Fibroblast of lung (primary cell): ENCODE measurements around the gene CNTFR.

Experiments used
- CTCF ChIP-seq, 2 donors: IDR thresholded peaks in 1 of 2; conservative IDR thresholded peaks in 1 of 2; 1 replicate in 1 of 2; 2 replicates in 1 of 2; pipeline ENCODE4 v1.5.1; 2011 to 2012; ENCODE audit warnings: low read length in 2 of 2, control low read depth in 1 of 2, inconsistent platforms in 1 of 2, low read depth in 1 of 2, mild to moderate bottlenecking in 1 of 2
- EZH2 ChIP-seq: IDR thresholded peaks from 2 replicates; pipeline ENCODE4 v1.5.1; 2012; ENCODE audit warnings: low read length, control low read depth, mild to moderate bottlenecking; ENCODE audit errors: missing control alignments

DNA sequence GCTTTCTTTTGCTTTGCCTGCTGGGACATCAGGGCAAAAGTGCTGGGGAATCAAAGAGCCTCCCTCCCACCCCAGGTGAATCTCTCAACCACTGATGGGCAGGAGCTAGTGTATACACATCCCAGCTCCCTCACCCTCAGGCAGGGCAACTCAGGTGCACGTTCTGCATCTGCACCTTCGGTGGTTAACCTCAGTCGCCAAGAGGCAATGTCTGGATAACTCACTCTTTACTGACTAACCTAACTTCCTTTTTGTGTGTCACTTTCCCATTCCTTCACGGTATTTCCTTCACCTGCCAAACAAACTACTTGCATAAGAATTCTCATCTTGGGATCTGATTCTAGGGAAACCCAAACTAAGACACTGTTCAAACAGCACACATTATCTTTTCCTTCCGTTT, 26.3 kb downstream of the CNTFR start:
- TF ChIP-seq CTCF (conservative IDR thresholded peaks at IDR 0.05 in 1 of 2, IDR thresholded peaks at IDR 0.05 in 1 of 2; ENCODE audit: low read depth in 1 of 2, low read length in 2 of 2) = no peak
- TF ChIP-seq EZH2 = no peak
